Fibroblast of lung (primary cell): ENCODE data around the gene ADCY2. TPM values are rescaled to one million over a fixed set of nuclear protein-coding genes. Genes with fewer than 3 reads are reported as not detected.

Experiments used
- DNase-seq, 2 donors: peaks; one replicate each; pipeline versions ENCODE4 v3.0.0 to v3.0.0-alpha.2; 2010; ENCODE audit warnings: low read depth in 2 of 2
- H2AFZ ChIP-seq: 2 replicates; pipeline ENCODE4 v1.5.1; 2012; ENCODE audit warnings: low read length, control low read depth, inconsistent platforms
- H3K27ac ChIP-seq: 2 replicates; pipeline ENCODE4 v1.5.1; 2011; ENCODE audit warnings: low read length, control low read depth; ENCODE audit not compliant: insufficient read depth
- H3K27me3 ChIP-seq: 2 replicates; pipeline ENCODE4 v1.5.1; 2011; ENCODE audit warnings: mild to moderate bottlenecking, low read length; ENCODE audit not compliant: control insufficient read depth, insufficient read depth
- H3K36me3 ChIP-seq: 2 replicates; pipeline ENCODE4 v1.5.1; 2011; ENCODE audit warnings: low read length; ENCODE audit not compliant: control insufficient read depth, insufficient read depth
- H3K4me1 ChIP-seq: 2 replicates; pipeline ENCODE4 v1.5.1; 2011; ENCODE audit warnings: low read length; ENCODE audit not compliant: control insufficient read depth, insufficient read depth; ENCODE audit errors: extremely low read depth
- H3K4me2 ChIP-seq: 2 replicates; pipeline ENCODE4 v1.5.1; 2011; ENCODE audit warnings: low read length, control low read depth; ENCODE audit not compliant: insufficient read depth; ENCODE audit errors: extremely low read depth
- H3K4me3 ChIP-seq, 4 experiments: fragments of 200-600 bp in 1 of 4; sonication (generic) in 1 of 4; replicated peaks in 1 of 4; 2 replicates each; pipeline ENCODE4 v1.5.1; 2011 to 2016; ENCODE audit warnings: low read length in 4 of 4, low read depth in 3 of 4, mild to moderate bottlenecking in 3 of 4, control low read depth in 2 of 4, inconsistent platforms in 1 of 4, mixed read lengths in 1 of 4; ENCODE audit not compliant: insufficient read depth in 1 of 4; ENCODE audit errors: control extremely low read depth in 1 of 4
- H3K79me2 ChIP-seq: 2 replicates; pipeline ENCODE4 v1.5.1; 2012; ENCODE audit warnings: mild to moderate bottlenecking, low read length, inconsistent platforms; ENCODE audit not compliant: control insufficient read depth, insufficient read depth
- H3K9ac ChIP-seq: 2 replicates; pipeline ENCODE4 v1.5.1; 2011; ENCODE audit warnings: mild to moderate bottlenecking, low read length, control low read depth; ENCODE audit not compliant: insufficient read depth
- H3K9me3 ChIP-seq: 2 replicates; pipeline ENCODE4 v1.5.1; 2012; ENCODE audit warnings: low read depth, low read length; ENCODE audit not compliant: control insufficient read depth, insufficient read depth
- H4K20me1 ChIP-seq: 2 replicates; pipeline ENCODE4 v1.5.1; 2011; ENCODE audit warnings: low read length; ENCODE audit not compliant: control insufficient read depth, insufficient read depth; ENCODE audit errors: extremely low read depth
- EZH2 ChIP-seq: IDR thresholded peaks from 2 replicates; pipeline ENCODE4 v1.5.1; 2012; ENCODE audit warnings: low read length, control low read depth, mild to moderate bottlenecking; ENCODE audit errors: missing control alignments
- polyA plus RNA-seq, 2 donors: library from polyadenylated mRNA; depleted of rRNA in 1 of 2; stranded (reverse) in 1 of 2; unstranded in 1 of 2; fragments of >200 nt; gene quantifications; 2 replicates each; pipeline ENCODE4 v1.2.1, GENCODE V29; 2011 to 2012; ENCODE audit warnings: missing spikeins in 1 of 2
- total RNA-seq: library from RNA; depleted of rRNA; stranded (reverse); fragments of >200 nt; gene quantifications from 2 replicates; pipeline ENCODE4 v1.2.1, GENCODE V29; 2014
- TF ChIP-seq, protein P1 (sequence below), 2 donors: IDR thresholded peaks in 1 of 2; conservative IDR thresholded peaks in 1 of 2; 1 replicate in 1 of 2; 2 replicates in 1 of 2; pipeline ENCODE4 v1.5.1; 2011 to 2012; ENCODE audit warnings: low read length in 2 of 2, control low read depth in 1 of 2, inconsistent platforms in 1 of 2, low read depth in 1 of 2, mild to moderate bottlenecking in 1 of 2

The ADCY2 gene
- total and polyA plus RNA-seq, 2 donors (not counting 1 experiment from before 2014, with no cell fraction given): under 0.01 to 0.05 TPM

DNA sequence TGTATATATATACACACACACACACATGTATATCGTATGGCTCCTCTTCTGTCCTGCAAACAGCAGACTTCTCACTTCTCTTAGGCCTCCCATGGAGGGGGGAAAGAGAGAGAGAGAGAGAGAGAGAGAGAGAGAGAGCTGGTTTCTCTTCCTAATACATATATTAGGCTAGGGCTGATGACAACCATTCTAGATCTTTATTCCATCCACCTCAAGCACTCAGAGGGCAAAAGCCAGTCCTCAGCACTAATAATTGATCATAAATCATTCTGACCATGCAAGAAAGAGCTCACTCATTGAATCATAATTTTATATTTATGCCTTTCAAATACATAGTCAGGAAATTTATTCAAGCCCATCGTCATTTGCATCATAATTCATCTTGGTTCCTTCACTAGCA, 408.0 kb downstream of the ADCY2 start:
- Histone ChIP-seq H3K9ac (no peak overlapping the region), H3K36me3 (no peaks in the 10 kb centered on the region), H3K27me3 (no peaks in the 10 kb centered on the region), H3K4me3 (no peak overlapping the region), H3K27ac (no peak overlapping the region), H3K9me3 (no peaks in the 10 kb centered on the region), H3K4me1 (no peaks in the 10 kb centered on the region), H3K79me2 (no peaks in the 10 kb centered on the region), H3K4me2 (no peak overlapping the region), H2AFZ (no peak overlapping the region), H4K20me1 (no peaks in the 10 kb centered on the region)
- TF ChIP-seq, protein P1, sequence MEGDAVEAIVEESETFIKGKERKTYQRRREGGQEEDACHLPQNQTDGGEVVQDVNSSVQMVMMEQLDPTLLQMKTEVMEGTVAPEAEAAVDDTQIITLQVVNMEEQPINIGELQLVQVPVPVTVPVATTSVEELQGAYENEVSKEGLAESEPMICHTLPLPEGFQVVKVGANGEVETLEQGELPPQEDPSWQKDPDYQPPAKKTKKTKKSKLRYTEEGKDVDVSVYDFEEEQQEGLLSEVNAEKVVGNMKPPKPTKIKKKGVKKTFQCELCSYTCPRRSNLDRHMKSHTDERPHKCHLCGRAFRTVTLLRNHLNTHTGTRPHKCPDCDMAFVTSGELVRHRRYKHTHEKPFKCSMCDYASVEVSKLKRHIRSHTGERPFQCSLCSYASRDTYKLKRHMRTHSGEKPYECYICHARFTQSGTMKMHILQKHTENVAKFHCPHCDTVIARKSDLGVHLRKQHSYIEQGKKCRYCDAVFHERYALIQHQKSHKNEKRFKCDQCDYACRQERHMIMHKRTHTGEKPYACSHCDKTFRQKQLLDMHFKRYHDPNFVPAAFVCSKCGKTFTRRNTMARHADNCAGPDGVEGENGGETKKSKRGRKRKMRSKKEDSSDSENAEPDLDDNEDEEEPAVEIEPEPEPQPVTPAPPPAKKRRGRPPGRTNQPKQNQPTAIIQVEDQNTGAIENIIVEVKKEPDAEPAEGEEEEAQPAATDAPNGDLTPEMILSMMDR (conservative IDR thresholded peaks at IDR 0.05 in 1 of 2, IDR thresholded peaks at IDR 0.05 in 1 of 2; ENCODE audit: low read depth in 1 of 2, low read length in 2 of 2): no peak
- TF ChIP-seq EZH2: no peak
- no peak for DNase-seq

DNA sequence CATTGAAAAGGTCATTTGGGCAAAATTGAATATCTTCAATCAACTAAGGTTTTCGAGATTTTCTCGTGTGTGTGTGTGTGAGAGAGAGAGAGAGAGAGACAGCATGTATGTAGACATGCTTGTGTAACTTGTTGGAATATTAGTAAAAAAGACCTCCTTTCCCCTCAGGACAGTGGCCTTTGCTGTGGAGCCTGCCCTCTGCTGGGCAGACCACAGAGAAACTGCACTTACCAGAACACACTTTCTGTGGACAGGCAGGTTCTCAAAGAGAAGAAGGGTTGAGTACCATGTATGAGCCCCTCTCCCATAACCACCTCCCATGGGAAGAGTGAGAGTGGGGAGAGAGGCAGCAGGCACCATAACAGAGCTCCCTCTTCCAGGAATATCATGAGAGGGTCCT, 409.4 kb downstream of the ADCY2 start:
- Histone ChIP-seq H3K79me2 (no peaks in the 10 kb centered on the region), H3K9ac (no peak overlapping the region), H3K9me3 (no peaks in the 10 kb centered on the region), H2AFZ (no peak overlapping the region), H3K4me3 (no peak overlapping the region), H3K27ac (no peak overlapping the region), H3K36me3 (no peaks in the 10 kb centered on the region), H3K27me3 (no peaks in the 10 kb centered on the region), H4K20me1 (no peaks in the 10 kb centered on the region), H3K4me2 (no peak overlapping the region), H3K4me1 (no peaks in the 10 kb centered on the region)
- TF ChIP-seq, protein P1 (conservative IDR thresholded peaks at IDR 0.05 in 1 of 2, IDR thresholded peaks at IDR 0.05 in 1 of 2; ENCODE audit: low read depth in 1 of 2, low read length in 2 of 2): peak in 1 of 2 donors; percentile 32
- no peak for TF ChIP-seq EZH2
- DNase-seq: no peak

DNA sequence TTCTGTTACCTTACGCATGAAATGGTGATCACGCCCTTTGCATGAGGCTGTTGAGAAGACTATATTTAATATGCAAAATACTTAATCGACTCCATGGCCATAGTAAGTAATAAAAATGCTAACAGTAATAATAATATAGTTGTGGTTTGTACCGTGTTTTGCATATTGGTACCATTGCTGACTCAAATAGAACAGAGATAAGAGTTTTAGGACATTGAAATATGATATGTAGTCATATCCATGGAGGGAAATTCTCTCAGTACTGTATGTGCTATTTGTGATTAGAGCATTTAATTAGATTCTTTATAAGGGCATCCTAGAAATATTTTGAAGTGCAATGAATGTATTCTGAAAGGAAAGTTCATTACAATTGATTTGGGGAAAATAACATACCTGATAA, 413.1 kb downstream of the ADCY2 start:
- TF ChIP-seq, protein P1 (conservative IDR thresholded peaks at IDR 0.05 in 1 of 2, IDR thresholded peaks at IDR 0.05 in 1 of 2; ENCODE audit: low read depth in 1 of 2, low read length in 2 of 2): no peak
- no peak for TF ChIP-seq EZH2
- H2AFZ ChIP-seq: no peak overlapping the region

More for the DNA sequence above, 413.1 kb downstream of the ADCY2 start:
- no peak for DNase-seq
- Histone ChIP-seq H3K27me3 (no peaks in the 10 kb centered on the region), H3K9me3 (no peaks in the 10 kb centered on the region), H4K20me1 (no peaks in the 10 kb centered on the region), H3K27ac (no peak overlapping the region), H3K4me1 (no peaks in the 10 kb centered on the region), H3K4me2 (no peak overlapping the region), H3K4me3 (no peak overlapping the region), H3K9ac (no peak overlapping the region), H3K36me3 (no peaks in the 10 kb centered on the region), H3K79me2 (no peaks in the 10 kb centered on the region)
